HepG2 (cell line): ENCODE results near the gene KLF3. TPM values are rescaled to one million over a fixed set of nuclear protein-coding genes. Genes with fewer than 3 reads are reported as not detected.

ENCODE experiments used
- ARID4A ChIP-seq: sonication (generic); formaldehyde crosslinking; IDR thresholded peaks from 2 replicates; pipeline ENCODE4 v1.5.0; 2020; ENCODE audit warnings: mild to moderate bottlenecking, missing genetic modification reagents, borderline replicate concordance
- DZIP1 ChIP-seq: sonication (generic); formaldehyde crosslinking; IDR thresholded peaks from 2 replicates; pipeline ENCODE4 v1.5.0; 2020; ENCODE audit warnings: mild to moderate bottlenecking, missing genetic modification reagents
- NONO ChIP-seq, 2 experiments: fragments of 450-650 bp in 1 of 2; sonication (generic) in 1 of 2; formaldehyde crosslinking in 1 of 2; IDR thresholded peaks in 1 of 2; conservative IDR thresholded peaks in 1 of 2; 2 replicates each; pipeline versions ENCODE4 v1.6.1 to v1.8.0; 2017 to 2022; ENCODE audit warnings: mild to moderate bottlenecking in 1 of 2, missing genetic modification reagents in 1 of 2, moderate library complexity in 1 of 2
- RBFOX2 ChIP-seq: fragments of 200-400 bp; formaldehyde crosslinking; IDR thresholded peaks from 2 replicates; pipeline ENCODE4 v1.6.1; 2017; ENCODE audit warnings: low read depth, mild to moderate bottlenecking, low read length
- RBM39 ChIP-seq: fragments of 200-400 bp; formaldehyde crosslinking; IDR thresholded peaks from one replicate; pipeline ENCODE4 v1.6.1; 2018; ENCODE audit warnings: antibody characterized with exemption, mild to moderate bottlenecking, low read depth, low read length; ENCODE audit not compliant: poor library complexity, severe bottlenecking
- TFDP2 ChIP-seq: sonication (generic); formaldehyde crosslinking; IDR thresholded peaks from 2 replicates; pipeline ENCODE4 v1.4.0; 2020; ENCODE audit warnings: missing genetic modification reagents
- ZBTB14 ChIP-seq: sonication (generic); formaldehyde crosslinking; IDR thresholded peaks from 2 replicates; pipeline ENCODE4 v1.4.0; 2020; ENCODE audit warnings: missing genetic modification reagents
- ZNF142 ChIP-seq: sonication (generic); formaldehyde crosslinking; IDR thresholded peaks from 2 replicates; pipeline ENCODE4 v1.4.0; 2020; ENCODE audit warnings: missing genetic modification reagents
- ZNF446 ChIP-seq: sonication (generic); formaldehyde crosslinking; IDR thresholded peaks from 2 replicates; pipeline ENCODE4 v1.5.0; 2020; ENCODE audit warnings: mild to moderate bottlenecking, missing genetic modification reagents
- ZNF558 ChIP-seq: sonication (generic); formaldehyde crosslinking; IDR thresholded peaks from 2 replicates; pipeline ENCODE4 v1.9.0; 2022; ENCODE audit warnings: mild to moderate bottlenecking, missing genetic modification reagents, borderline replicate concordance
- ZNF619 ChIP-seq: sonication (generic); formaldehyde crosslinking; IDR thresholded peaks from 2 replicates; pipeline ENCODE4 v1.4.0; 2020; ENCODE audit warnings: mild to moderate bottlenecking, missing genetic modification reagents
- polyA plus RNA-seq, 8 experiments: library from polyadenylated mRNA; depleted of rRNA in 3 of 8; stranded (reverse) in 7 of 8; unstranded in 1 of 8; fragments of >200 nt; fragmentation: Illumina TruSeq in 4 of 8; extraction: Trizol in 4 of 8; gene quantifications; 2 replicates each; pipeline versions ENCODE4 v1.2.1 to v1.2.3, GENCODE V29; 2011 to 2016; ENCODE audit warnings: low read depth in 4 of 8, missing spikeins in 1 of 8, mixed read lengths in 1 of 8; ENCODE audit not compliant: insufficient read depth in 1 of 8
- total RNA-seq, 5 experiments: library from RNA; depleted of rRNA; stranded (reverse); fragments of >200 nt; fragmentation: Illumina TruSeq; extraction: Trizol; gene quantifications; 2 replicates each; pipeline ENCODE4 v1.2.3, GENCODE V29; 2016; ENCODE audit warnings: low read depth in 1 of 5

Gene KLF3
- total and polyA plus RNA-seq, 2 of the 13 experiments (the other 11 are each of a cell fraction or from before 2014, with no cell fraction given), result 29.1 to 37.8 TPM

- TF ChIP-seq DZIP1, result no peak
- TF ChIP-seq RBFOX2, result peak; percentile 88; the same call in 1 of the 2 replicates
- TF ChIP-seq NONO (IDR thresholded peaks at IDR 0.05), result no peak
- TF ChIP-seq NONO (CRISPR knock-in tag; conservative IDR thresholded peaks at IDR 0.05), result 0 out of 2 replicates have a peak, but pooled peaks have one; percentile 42
- peak; percentile 53; the same call in 1 of the 2 replicates for TF ChIP-seq ZBTB14 (CRISPR knock-in tag)
- TF ChIP-seq TFDP2 (CRISPR knock-in tag), result peak; percentile 47; the same call in 1 of the 2 replicates
- no peak for TF ChIP-seq ZNF446
- peak; percentile 45; the same call in 1 of the 2 replicates for TF ChIP-seq ARID4A (CRISPR knock-in tag)
- no peak for TF ChIP-seq ZNF619 (CRISPR knock-in tag)
- peak; percentile 25; the same call in 1 of the 2 replicates for TF ChIP-seq ZNF558 (CRISPR knock-in tag)
- TF ChIP-seq ZNF142 (CRISPR knock-in tag), result no peak
- peak; percentile 89 for TF ChIP-seq RBM39
Measured at GRCh38 chr4:38664706-38665401, 855 bp downstream of the KLF3 start (continued).
